ENCODE data around the gene TCL1B. TPM values are rescaled to one million over a fixed set of nuclear protein-coding genes. Genes with fewer than 3 reads are reported as not detected.

Gene TCL1B, protein sequence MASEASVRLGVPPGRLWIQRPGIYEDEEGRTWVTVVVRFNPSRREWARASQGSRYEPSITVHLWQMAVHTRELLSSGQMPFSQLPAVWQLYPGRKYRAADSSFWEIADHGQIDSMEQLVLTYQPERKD
- not detected for total RNA-seq

DNA sequence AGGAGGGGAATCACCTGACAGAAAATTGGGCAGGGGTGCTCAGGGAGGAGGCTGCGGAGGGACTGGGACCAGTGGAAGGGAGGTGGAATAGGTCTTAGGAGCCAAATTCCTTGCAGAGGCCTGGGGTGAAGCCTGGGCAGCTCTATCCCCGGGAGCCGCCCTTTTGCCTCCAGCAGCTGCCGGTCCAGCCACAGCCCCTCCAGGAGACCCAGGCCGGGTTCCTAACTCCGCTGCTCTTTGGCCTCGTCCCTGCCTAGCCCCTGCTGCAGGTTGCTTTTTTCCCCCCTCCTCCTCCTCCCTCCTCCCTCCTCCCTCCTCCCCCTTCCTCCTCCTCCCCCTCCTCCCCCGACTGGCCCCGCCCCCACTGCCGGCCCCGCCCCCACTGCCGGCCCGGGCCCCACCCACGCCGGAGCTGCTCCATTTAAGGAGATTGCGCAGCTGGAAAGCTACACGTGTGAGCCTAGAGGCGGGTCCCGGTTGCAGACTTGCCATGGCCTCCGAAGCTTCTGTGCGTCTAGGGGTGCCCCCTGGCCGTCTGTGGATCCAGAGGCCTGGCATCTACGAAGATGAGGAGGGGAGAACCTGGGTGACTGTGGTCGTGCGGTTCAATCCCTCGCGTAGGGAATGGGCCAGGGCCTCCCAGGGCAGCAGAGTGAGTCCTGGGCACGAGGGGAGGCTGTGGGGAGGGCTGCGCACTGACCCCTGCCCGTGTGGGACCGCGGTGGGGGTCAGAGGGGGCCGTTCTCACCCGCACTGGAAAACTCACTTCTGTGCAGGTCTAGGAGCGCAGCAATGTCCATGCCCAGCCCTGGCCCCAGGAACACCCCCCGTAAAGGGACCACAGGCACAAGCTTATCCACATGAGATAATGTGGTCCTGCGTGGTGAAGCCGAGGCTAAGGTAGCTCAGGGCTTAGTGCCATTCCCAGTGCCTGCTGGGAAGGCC lies at the start of gene TCL1B:
Gene TCL1B (plus strand): TSS at position 449 of the 945 bp plus-strand sequence. CDS start 42 bp downstream, at position 491.
- no peak for ATAC-seq

GRCh38 chr14:95644981-95645380 lies 41.2 kb upstream of the TCL1B start:
- DNase-seq (ENCODE audit: low spot score) (no peak), ATAC-seq (no peak)

More for the DNA sequence above, at the start of gene TCL1B:
- peak; percentile 29 for DNase-seq (ENCODE audit: low spot score)

DNA sequence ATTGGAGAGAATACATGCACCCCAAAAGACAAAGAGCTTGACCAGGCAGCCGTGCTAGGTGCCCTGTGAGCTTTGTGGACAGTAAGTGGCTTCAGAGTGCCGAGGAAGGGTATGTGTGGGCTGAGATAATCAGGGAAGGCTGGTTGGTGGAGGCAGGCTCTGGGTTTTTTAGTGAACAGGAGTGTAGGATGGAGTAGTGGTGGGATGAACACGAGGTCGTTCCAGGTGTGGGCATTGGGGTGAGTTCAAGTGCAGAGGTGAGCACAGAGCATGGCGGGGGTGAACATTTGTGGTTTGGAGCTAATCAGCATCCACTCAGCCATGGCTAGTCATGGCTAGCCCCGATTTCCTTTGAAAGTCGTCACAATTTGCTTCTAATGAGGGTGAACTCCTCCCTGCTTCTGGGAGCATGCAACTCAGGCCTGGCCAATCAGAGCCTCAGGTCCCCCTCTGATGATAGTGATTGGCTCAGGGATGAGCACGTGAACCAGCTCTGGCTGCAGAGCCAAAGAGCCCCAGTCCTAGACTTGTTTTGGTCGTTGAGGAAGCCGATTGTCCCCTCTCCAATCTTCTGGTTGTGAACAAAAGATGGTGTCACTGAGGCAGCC lies 40.7 kb upstream of the TCL1B start:
- DNase-seq (ENCODE audit: low spot score) (no peak), ATAC-seq (no peak)

DNA sequence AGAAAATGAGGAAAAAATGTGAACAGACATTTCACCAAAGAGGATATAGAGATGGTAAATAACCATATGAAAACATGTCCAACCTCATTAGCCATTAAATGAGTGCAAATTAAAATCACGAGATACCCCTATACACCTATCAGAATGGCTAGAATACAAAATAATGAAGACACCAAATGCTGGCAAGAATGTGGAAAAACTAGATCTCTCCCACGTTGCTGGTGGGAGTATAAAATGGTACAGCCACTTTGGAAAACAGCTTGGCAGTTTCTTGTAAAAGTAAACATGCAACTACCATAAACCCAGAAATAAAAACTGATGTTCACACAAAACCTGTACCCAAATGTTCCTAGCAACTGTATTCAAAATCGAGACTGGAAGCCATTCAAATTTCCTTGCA lies 38.3 kb upstream of the TCL1B start:
- ATAC-seq = no peak
- no peak for DNase-seq (ENCODE audit: low spot score)

GRCh38 chr14:95649230-95649629 lies 37.0 kb upstream of the TCL1B start:
- no peak for ATAC-seq
- DNase-seq (ENCODE audit: low spot score) = no peak

DNA sequence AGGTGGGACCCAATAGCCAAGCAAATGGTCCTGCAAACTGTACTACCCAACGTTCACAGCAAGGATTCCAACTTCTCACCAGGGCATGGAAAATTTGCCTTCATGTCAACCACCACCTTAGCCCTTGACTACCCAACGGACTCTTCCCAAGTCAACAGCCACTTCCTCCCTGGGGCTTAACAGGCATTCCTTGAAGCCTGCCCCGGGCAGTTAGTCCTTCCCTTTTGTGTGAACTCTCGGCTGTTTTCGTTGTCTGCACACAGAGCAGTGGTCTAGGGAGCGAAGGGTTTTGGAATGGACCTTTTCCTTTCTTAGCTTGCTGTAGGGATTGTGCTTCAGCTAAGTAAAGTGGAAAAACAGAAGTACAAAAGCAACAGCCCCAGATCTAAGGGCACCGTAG lies 35.2 kb upstream of the TCL1B start:
- no peak for DNase-seq (ENCODE audit: low spot score)
- no peak for ATAC-seq

GRCh38 chr14:95651821-95652583 lies 34.2 kb upstream of the TCL1B start:
- DNase-seq (ENCODE audit: low spot score) (no peak), ATAC-seq (no peak)

GRCh38 chr14:95652690-95653089 lies 33.5 kb upstream of the TCL1B start:
- ATAC-seq (no peak), DNase-seq (ENCODE audit: low spot score) (no peak)

DNA sequence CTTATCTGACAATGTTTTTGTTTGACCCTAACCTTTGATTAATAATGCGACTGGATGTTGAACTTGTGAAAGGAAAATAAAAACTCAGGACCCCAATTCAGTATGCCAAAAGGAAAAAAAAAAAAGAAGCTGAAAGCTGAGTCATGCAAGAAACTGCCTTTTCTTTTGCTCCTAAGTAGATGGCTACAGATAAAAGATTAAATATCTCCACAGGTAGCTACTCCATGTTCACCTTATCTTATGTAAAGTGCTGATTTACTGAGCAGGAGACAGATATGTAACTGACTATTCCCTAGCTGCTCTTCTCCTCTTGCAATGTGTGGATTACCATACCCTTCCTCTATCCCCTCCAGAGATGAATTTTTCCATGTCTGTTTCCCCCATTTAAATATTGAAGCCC lies 30.8 kb upstream of the TCL1B start:
- ATAC-seq = no peak
- DNase-seq (ENCODE audit: low spot score) = no peak

DNA sequence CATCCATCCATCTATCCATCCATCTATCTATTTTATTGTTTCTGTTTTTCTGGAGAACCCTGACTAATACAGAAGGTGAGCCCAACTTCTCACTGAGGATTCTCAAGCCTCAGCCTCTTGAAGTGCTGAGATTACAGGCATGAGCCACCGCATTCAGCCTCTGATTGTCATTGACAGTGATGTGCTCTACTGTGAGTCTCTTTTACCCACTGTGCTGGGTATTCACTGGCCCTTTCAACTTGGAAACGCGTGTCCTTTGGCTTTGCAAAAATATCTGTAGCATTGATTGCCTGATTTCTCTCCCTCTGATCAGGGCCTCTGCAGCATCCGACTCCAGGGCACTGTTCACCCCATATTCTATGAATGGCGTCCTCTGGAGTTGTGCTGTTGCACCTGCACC lies 29.6 kb upstream of the TCL1B start:
- no peak for DNase-seq (ENCODE audit: low spot score)
- ATAC-seq = no peak

DNA sequence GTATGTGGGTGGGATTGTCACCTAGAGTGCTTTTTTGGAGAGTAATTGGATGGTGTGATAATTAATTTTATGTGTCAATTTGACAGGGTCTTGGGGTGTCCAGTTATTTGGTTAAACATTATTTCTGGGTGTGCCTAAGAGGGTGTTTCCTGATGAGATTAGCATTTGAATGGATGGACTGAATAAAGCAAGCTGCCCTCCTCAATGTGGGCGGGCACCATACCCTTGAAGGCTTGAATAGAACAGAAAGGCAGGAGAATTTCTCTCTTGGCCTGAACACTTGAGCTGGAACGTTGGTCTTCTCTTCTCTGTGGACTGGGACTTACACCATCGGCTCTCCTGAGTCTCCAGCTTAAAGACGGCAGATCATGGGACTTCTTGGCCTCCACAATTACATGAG lies 28.8 kb upstream of the TCL1B start:
- ATAC-seq (no peak), DNase-seq (ENCODE audit: low spot score) (no peak)

DNA sequence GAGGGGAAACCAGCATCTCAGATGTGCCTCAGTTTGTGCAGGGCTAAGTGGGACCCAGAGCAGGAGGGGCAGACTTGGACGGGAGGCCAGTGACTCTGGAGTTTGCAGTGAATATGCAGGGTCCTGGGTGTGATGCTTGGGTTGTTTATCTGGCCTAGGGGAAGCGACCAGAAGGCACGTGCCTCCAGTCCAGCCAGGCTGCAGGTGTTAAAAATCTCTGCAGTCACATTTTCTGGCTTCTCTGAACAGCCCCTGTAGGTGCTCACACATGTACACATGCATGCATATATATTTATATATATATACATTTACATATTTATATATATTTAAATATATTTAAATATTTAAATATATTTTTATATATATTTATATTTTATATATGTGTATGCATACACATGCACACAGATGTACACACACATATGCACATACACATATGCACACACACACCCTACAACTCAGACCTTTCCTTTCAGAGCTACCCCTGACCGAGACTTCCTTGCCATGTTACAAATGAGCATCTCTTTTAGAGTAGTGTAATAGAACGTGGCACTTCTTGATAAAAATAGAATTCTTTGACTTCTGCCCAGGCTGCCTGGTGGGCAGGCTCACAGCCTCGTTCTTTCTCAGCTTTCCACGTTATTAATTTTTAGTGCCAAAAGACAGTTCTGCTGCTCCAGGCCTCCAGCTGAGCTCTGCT lies 26.8 kb upstream of the TCL1B start:
- no peak for ATAC-seq
- no peak for DNase-seq (ENCODE audit: low spot score)

DNA sequence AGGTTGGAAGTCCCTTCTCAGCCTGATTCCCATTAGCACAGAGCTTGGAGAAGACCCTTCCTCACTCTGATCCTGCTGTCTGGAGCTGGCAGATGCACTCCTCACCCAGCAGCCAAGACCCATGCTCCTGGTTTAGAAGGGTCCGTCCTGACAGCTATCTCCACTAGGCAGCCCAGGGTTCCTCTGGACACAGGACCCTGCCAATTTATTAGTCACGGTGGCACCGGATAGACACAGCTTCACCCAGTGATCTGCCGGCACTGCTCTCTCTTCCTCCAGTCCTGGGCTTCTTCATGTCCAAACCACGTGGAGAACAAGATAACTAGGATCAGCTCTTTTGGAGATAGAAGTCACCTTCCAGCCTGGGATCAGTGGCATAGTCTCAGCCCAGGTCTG lies 26.2 kb upstream of the TCL1B start:
- DNase-seq (ENCODE audit: low spot score) = no peak
- no peak for ATAC-seq

DNA sequence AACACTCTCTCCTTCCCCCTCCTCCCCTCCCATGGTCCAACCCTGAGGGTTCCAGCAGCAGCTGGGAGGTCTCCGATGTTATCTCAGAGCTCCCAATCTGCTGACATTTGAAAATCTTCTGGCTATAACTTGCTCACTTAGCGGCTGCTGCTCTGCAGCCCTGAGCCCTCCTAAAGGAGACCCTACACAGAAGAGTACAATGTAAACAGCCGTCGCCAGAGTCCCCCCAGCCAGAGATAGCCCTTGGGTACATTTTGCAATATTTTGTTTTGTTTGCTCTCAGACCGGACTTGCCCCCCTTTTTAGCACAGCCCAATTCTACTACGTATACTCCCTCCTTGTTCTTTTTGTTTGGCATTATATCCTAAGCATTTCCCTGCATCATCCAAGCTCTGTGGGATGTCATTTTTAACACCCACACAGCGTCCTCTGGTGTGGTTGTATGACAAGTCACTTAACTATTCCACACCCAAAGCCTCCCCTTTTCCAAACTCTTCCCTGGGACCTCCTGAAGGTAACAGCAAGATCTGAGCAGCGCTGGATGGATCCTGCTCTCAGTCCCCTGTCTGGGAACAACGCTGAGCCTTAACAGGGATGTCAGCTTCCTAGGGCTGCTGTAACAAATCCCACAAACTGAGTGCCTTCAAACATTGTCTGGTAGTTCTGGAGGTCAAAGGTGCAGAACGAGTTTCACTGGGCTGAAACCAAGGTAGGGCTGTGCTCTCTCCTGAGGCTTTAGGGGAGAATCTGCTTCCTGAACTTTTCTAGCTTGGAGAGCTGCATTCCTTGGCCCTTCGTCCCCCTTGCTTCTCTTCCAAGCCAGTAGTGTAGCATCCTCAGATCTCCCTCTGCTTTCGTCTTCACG lies 25.3 kb upstream of the TCL1B start:
- DNase-seq (ENCODE audit: low spot score) (no peak), ATAC-seq (no peak)

DNA sequence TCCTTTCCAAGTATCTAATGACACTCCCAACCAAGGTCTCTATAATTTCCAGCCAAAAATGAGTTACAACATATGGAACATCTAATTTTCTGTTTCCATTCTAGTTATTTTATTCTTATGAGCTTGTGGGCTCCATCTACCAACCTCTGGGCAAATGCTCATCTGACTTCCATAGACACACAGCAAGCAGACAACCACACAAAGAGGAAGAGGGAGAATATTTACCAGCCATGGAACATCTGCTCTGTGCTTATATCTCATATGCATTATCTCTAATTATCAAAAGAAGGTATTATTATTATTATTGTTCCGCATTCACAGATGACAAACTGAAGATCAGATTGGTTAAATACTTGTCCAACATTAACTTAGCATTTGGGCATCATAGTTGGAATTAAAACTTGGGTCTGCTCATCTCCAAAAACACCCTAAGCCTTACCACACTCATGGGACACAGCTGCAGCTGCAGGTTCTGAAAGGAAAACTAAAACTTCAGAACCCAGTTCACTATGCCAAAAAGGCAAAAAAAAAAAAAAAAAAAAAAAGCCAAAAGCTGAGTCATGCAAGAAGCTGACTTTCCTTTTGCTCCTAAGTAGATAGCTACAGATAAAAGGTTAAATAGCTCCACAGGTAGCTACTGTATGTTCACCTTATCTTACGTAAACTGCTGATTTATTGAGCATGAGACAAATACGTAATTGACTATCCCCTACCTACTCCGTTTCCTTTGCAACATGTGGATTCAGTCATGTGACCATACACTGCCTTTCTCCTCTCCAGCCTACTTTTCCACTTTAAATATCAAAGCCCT lies 23.6 kb upstream of the TCL1B start:
- ATAC-seq = peak; percentile 41

GRCh38 chr14:95663226-95663797 lies 22.9 kb upstream of the TCL1B start:
- no peak for DNase-seq (ENCODE audit: low spot score)
- ATAC-seq = peak; percentile 18

More for the DNA sequence above, 23.6 kb upstream of the TCL1B start:
- DNase-seq (ENCODE audit: low spot score) = no peak

- no peak for DNase-seq (ENCODE audit: low spot score)
- peak; percentile 68 for ATAC-seq
Observed at GRCh38 chr14:95664066-95664465, 22.2 kb upstream of the TCL1B start.

GRCh38 chr14:95664546-95664945 lies 21.7 kb upstream of the TCL1B start:
- ATAC-seq = no peak
- no peak for DNase-seq (ENCODE audit: low spot score)
